ENCODE data around the gene KCNQ1. TPM values are rescaled to one million over a fixed set of nuclear protein-coding genes. Genes with fewer than 3 reads are reported as not detected.

Gene KCNQ1
- total and polyA plus RNA-seq, 8 donors: 14.0 to 61.1 (median 46.7) TPM

DNA sequence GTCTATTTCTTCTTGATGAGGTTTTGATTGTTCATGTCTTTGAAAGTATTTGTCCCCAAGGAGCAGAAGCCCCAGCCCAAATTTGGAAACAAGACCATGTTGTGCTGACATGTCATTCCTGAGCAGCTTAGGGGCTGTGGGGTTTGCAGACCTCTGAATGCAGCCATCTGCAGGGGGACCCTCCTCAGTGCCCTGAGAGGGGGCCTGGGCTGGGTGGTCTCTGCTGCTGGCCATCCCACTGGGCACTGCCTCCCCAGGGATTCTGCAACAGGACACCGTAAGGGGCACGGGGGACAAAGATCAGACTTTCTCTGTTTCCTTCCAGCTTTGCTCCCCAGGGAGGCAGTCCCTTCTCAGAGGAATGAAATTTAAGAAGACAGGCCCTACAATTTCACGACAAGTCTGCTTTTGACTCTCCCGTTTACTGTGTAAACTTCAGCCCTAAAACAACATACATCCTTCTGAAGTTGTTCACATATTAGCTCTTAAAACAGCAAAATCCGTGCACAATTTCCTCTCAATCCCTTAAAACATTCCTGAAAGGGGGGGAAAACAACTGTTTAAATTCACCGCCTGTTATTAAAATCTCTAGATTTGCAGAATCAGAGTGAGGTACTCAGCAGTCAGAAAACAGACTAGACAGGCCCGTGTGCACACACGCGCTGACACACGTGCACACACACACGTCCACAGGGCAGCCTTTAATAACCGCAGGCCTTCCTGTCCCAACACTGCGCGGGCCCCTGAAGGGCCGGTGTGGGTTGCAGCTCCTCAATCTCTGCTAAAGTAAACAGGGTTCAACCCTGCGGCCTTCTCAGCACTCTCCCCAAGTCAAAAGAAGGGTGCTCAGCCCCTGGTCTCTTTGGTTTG, 109.8 kb downstream of the KCNQ1 start:
- WGBS, 2 donors: 89 to 92% methylated on average over 16 of the region's 16 CpGs

DNA sequence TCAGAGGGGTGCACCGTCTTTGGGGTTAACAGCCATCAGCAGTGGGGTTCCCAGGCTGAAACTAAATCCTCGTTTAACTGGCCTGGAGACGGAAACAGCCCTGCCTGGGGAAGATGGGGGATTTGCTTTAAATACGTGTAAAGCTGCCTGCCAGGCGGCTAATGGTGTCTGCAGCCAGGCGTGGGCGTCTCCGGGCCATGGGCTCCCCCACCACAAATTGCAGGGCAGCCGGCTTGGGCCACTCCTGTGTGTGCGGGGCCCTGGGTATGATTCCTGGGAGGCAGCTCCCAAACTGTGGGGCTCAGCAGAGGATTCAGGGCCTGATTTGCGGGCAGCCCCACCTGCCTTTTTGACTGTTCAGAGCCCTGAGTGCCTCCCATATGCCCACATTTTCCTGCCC, 110.5 kb downstream of the KCNQ1 start:
- no peak for FAIRE-seq
- intact Hi-C loops (cut with DNase I): no loop called here

More for the DNA sequence above, 109.8 kb downstream of the KCNQ1 start:
- FAIRE-seq (no peak), ATAC-seq (no peak), DNase-seq (peak in 3 of 6 donors; percentile 0 to 28 (median 28))
- TF ChIP-seq, protein P1, sequence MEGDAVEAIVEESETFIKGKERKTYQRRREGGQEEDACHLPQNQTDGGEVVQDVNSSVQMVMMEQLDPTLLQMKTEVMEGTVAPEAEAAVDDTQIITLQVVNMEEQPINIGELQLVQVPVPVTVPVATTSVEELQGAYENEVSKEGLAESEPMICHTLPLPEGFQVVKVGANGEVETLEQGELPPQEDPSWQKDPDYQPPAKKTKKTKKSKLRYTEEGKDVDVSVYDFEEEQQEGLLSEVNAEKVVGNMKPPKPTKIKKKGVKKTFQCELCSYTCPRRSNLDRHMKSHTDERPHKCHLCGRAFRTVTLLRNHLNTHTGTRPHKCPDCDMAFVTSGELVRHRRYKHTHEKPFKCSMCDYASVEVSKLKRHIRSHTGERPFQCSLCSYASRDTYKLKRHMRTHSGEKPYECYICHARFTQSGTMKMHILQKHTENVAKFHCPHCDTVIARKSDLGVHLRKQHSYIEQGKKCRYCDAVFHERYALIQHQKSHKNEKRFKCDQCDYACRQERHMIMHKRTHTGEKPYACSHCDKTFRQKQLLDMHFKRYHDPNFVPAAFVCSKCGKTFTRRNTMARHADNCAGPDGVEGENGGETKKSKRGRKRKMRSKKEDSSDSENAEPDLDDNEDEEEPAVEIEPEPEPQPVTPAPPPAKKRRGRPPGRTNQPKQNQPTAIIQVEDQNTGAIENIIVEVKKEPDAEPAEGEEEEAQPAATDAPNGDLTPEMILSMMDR (IDR thresholded peaks at IDR 0.05): no peak
- intact Hi-C loops (cut with DNase I): no loop called here
- H3K9me3 ChIP-seq: no peaks in the 10 kb centered on the region
- no peaks in the 10 kb centered on the region for H3K36me3 ChIP-seq
- H3K27ac ChIP-seq: no peak overlapping the region
- H3K4me1 ChIP-seq: no peaks in the 10 kb centered on the region
- no peaks in the 10 kb centered on the region for H3K27me3 ChIP-seq
- no peak overlapping the region for H3K4me3 ChIP-seq

DNA sequence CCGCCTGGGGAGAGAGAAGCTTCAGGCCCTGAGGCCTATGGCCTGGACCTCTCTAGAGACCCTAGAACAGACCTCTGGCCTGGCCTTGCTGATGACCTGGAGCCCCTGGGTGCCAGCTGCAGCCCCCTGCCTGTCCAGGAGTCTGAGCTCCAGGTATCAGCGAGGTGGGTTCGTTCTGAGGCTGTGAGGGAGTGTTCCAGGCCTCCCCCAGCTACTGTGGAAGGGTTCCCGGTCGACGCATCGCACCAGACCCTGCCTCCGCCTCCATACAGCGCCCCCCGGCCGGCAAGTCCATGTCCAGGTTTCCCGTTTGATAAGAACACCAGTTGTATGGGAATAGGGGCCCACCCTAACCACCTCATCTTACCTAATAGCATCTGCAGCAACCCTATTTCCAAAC, 111.1 kb downstream of the KCNQ1 start:
- WGBS, 2 donors: 90 to 97% methylated on average over 12 of the region's 12 CpGs
- DNase-seq (peak in 1 of 6 donors; percentile 38), ATAC-seq (no peak), FAIRE-seq (no peak)
- Histone ChIP-seq H3K4me1 (no peaks in the 10 kb centered on the region), H3K27me3 (no peaks in the 10 kb centered on the region), H3K36me3 (no peaks in the 10 kb centered on the region), H3K4me3 (no peak overlapping the region), H3K9me3 (no peaks in the 10 kb centered on the region), H3K27ac (no peak overlapping the region)
- TF ChIP-seq, protein P1 (IDR thresholded peaks at IDR 0.05): no peak
- intact Hi-C loops (cut with DNase I): no loop called here

More for the DNA sequence above, 110.5 kb downstream of the KCNQ1 start:
- Histone ChIP-seq H3K36me3 (no peaks in the 10 kb centered on the region), H3K4me1 (no peaks in the 10 kb centered on the region), H3K27ac (no peak overlapping the region), H3K9me3 (no peaks in the 10 kb centered on the region), H3K4me3 (no peak overlapping the region), H3K27me3 (no peaks in the 10 kb centered on the region)
- TF ChIP-seq, protein P1 (IDR thresholded peaks at IDR 0.05): no peak
- DNase-seq (peak in 2 of 6 donors; percentile 39 to 50), ATAC-seq (no peak)
- WGBS, 2 donors: 95 to 96% methylated on average over 11 of the region's 11 CpGs

DNA sequence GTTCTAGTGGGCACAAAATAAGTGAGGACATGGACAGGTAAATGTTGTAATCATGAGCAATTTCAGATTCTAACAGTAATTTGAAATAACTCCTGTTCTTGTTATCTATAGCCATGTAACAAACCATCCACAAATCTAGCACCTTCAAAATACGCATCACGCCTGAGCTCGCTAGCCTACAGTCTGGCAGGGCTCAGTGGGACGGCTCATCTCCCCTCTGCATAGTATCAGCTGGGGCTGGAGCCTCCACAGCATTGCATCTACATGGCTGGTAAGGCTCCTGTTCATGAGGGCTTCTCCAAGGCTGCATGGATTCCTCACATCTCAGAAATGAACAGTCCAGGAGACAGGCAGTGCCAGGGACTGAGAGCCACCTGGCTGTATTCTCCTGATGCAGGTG, 112.6 kb downstream of the KCNQ1 start:
- DNase-seq: peak in 3 of 6 donors; percentile 0 to 16 (median 11)
- FAIRE-seq: no peak
- no peaks in the 10 kb centered on the region for H3K36me3 ChIP-seq
- no peak for ATAC-seq
- H3K27me3 ChIP-seq: no peaks in the 10 kb centered on the region
- H3K4me3 ChIP-seq: no peak overlapping the region
- no peaks in the 10 kb centered on the region for H3K4me1 ChIP-seq
- intact Hi-C loops (cut with DNase I): no loop called here
- 99 to 100% methylated on average over 4 of the region's 4 CpGs for whole genome bisulfite sequencing, 2 donors
- H3K9me3 ChIP-seq: no peaks in the 10 kb centered on the region
- TF ChIP-seq, protein P1 (IDR thresholded peaks at IDR 0.05): no peak
- H3K27ac ChIP-seq: no peak overlapping the region

DNA sequence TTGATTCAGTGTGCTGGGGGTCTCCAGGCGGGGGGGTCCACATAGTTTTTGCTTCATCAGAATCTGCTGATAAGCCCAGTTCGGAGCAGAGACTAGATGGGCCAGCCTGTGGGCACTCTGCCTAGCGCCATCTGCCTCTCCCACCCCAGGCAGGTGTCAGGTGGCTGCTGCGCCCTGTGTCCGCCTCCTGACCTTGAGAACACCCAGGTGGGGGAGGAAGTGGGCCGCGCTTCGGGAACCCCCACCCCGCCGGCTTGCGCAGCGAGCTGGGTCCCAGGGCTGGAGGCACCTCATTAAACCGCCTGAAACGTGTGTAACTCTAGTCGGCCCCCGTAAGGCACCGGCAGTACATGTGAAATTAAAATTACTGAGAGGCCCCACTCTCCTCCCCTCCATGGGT, 113.6 kb downstream of the KCNQ1 start:
- ATAC-seq (peak in 2 of 4 donors; percentile 9 to 24), DNase-seq (peak in 4 of 6 donors; percentile 20 to 61 (median 39)), FAIRE-seq (no peak)
- intact Hi-C loops (cut with DNase I): no loop called here
- Histone ChIP-seq H3K36me3 (no peaks in the 10 kb centered on the region), H3K4me1 (no peaks in the 10 kb centered on the region), H3K27me3 (no peaks in the 10 kb centered on the region), H3K4me3 (no peak overlapping the region), H3K27ac (no peak overlapping the region), H3K9me3 (no peaks in the 10 kb centered on the region)
- WGBS, 2 donors: 85 to 89% methylated on average over 17 of the region's 17 CpGs
- TF ChIP-seq, protein P1 (IDR thresholded peaks at IDR 0.05): no peak
